WTC11 (cell line): ENCODE results near the gene GABBR2.

ENCODE experiments used
- ATF1 ChIP-seq: sonication (generic); formaldehyde crosslinking; IDR thresholded peaks from 2 replicates; pipeline ENCODE4 v1.8.1; 2023; ENCODE audit warnings: mild to moderate bottlenecking, moderate library complexity, missing genetic modification reagents
- ATF3 ChIP-seq: sonication (generic); formaldehyde crosslinking; conservative IDR thresholded peaks from 2 replicates; pipeline ENCODE4 v1.8.1; 2022; ENCODE audit warnings: mild to moderate bottlenecking, missing genetic modification reagents
- CREB1 ChIP-seq: sonication (generic); formaldehyde crosslinking; IDR thresholded peaks from 2 replicates; pipeline ENCODE4 v1.8.0; 2023; ENCODE audit warnings: mild to moderate bottlenecking, missing genetic modification reagents
- CTCF ChIP-seq: fragments of 200-600 bp; IDR thresholded peaks from 2 replicates; pipeline ENCODE4 v1.8.0; 2022; ENCODE audit warnings: antibody characterized with exemption
- E2F5 ChIP-seq: sonication (generic); formaldehyde crosslinking; IDR thresholded peaks from 2 replicates; pipeline ENCODE4 v1.8.1; 2022; ENCODE audit warnings: mild to moderate bottlenecking, moderate library complexity, missing genetic modification reagents
- JUN ChIP-seq: sonication (generic); formaldehyde crosslinking; IDR thresholded peaks from 2 replicates; pipeline ENCODE4 v1.8.0; 2023; ENCODE audit warnings: mild to moderate bottlenecking, missing genetic modification reagents
- MAX ChIP-seq: sonication (generic); formaldehyde crosslinking; IDR thresholded peaks from 2 replicates; pipeline ENCODE4 v1.8.0; 2022; ENCODE audit warnings: mild to moderate bottlenecking, missing genetic modification reagents
- MYBL2 ChIP-seq: sonication (generic); formaldehyde crosslinking; IDR thresholded peaks from 2 replicates; pipeline ENCODE4 v1.8.1; 2023; ENCODE audit warnings: mild to moderate bottlenecking, moderate library complexity, missing genetic modification reagents
- NFYB ChIP-seq: sonication (generic); formaldehyde crosslinking; conservative IDR thresholded peaks from 2 replicates; pipeline ENCODE4 v1.8.0; 2022; ENCODE audit warnings: low read depth, missing genetic modification reagents
- NR3C1 ChIP-seq: sonication (generic); formaldehyde crosslinking; conservative IDR thresholded peaks from 2 replicates; pipeline ENCODE4 v1.8.1; 2023; ENCODE audit warnings: low read depth, mild to moderate bottlenecking, missing genetic modification reagents
- PRDM15 ChIP-seq: sonication (generic); formaldehyde crosslinking; IDR thresholded peaks from 2 replicates; pipeline ENCODE4 v1.8.0; 2022; ENCODE audit warnings: missing genetic modification reagents
- PRRX2 ChIP-seq: fragments of 250-450 bp; sonication (Bioruptor Pico); IDR thresholded peaks from 2 replicates; pipeline ENCODE4 v1.8.0; 2021; ENCODE audit warnings: mild to moderate bottlenecking
- RELA ChIP-seq: sonication (generic); formaldehyde crosslinking; IDR thresholded peaks from 2 replicates; pipeline ENCODE4 v1.8.1; 2022; ENCODE audit warnings: missing genetic modification reagents, mild to moderate bottlenecking, borderline replicate concordance

- no peak for TF ChIP-seq MYBL2
- TF ChIP-seq MAX (CRISPR knock-in tag): no peak
- TF ChIP-seq CTCF: no peak
- TF ChIP-seq ATF1: no peak
- TF ChIP-seq E2F5 (CRISPR knock-in tag): no peak
- TF ChIP-seq NR3C1 (CRISPR knock-in tag): no peak
- no peak for TF ChIP-seq PRDM15 (CRISPR knock-in tag)
- TF ChIP-seq NFYB: no peak
- TF ChIP-seq JUN (CRISPR knock-in tag): no peak
- no peak for TF ChIP-seq RELA (CRISPR knock-in tag)
- no peak for TF ChIP-seq CREB1 (CRISPR knock-in tag)
- TF ChIP-seq PRRX2 (CRISPR knock-in tag): no peak
- no peak for TF ChIP-seq ATF3 (CRISPR knock-in tag)
Observed at GRCh38 chr9:98619788-98620187, 88.9 kb downstream of the GABBR2 start.
